Stimulated activated naive CD8-positive, alpha-beta T cell treated with anti-CD3 and anti-CD28 coated beads, Interleukin-15, Interleukin-2, amounts not matched to agents 100 U/mL and 50 U/mL, for 24 hours (primary cell): ENCODE results near the gene PTPRS.
A peak's percentile ranks its signal among the peaks of the same experiment; 100 is the strongest.
"Not testable (repeated sequence)": the region's sequence is repeated elsewhere in the genome, so short reads cannot be mapped to it uniquely, and the experiment has no call there.

Experiments used
- ATAC-seq: fragments of 150-1000 bp; cut with Tn5 transposase; one replicate; pipeline ENCODE4 v1.10.0; 2021
- DNase-seq: peaks from one replicate; pipeline ENCODE4 v3.0.0; 2021

PTPRS gene

GRCh38 chr19:5333581-5334365, 6.8 kb downstream of the PTPRS start:
- DNase-seq (no peak), ATAC-seq (no peak)

- no peak for ATAC-seq
- DNase-seq: no peak
These were observed 8.1 kb downstream of the PTPRS start for GRCh38 chr19:5332501-5332900.

- ATAC-seq (no peak), DNase-seq (no peak)
These were observed 8.8 kb downstream of the PTPRS start for GRCh38 chr19:5331790-5332189.

GRCh38 chr19:5330307-5330720, 10.3 kb downstream of the PTPRS start:
- no peak for ATAC-seq
- DNase-seq: no peak

GRCh38 chr19:5329141-5329540, 11.5 kb downstream of the PTPRS start:
- ATAC-seq (no peak), DNase-seq (no peak)

GRCh38 chr19:5328407-5328806, 12.2 kb downstream of the PTPRS start:
- not testable (repeated sequence) for ATAC-seq, DNase-seq

GRCh38 chr19:5326986-5327623, 13.5 kb downstream of the PTPRS start:
- no peak for DNase-seq
- ATAC-seq: no peak

GRCh38 chr19:5326545-5326944, 14.1 kb downstream of the PTPRS start:
- DNase-seq (no peak), ATAC-seq (no peak)

- DNase-seq: no peak
- ATAC-seq: no peak
These were observed 15.7 kb downstream of the PTPRS start for GRCh38 chr19:5324947-5325346.

GRCh38 chr19:5323475-5323811, 17.2 kb downstream of the PTPRS start:
- no peak for ATAC-seq
- DNase-seq: no peak

GRCh38 chr19:5321851-5322681, 18.5 kb downstream of the PTPRS start:
- peak; percentile 71 for ATAC-seq

GRCh38 chr19:5321066-5321642, 19.5 kb downstream of the PTPRS start:
- no peak for ATAC-seq
- DNase-seq: no peak

More at GRCh38 chr19:5321851-5322681, 18.5 kb downstream of the PTPRS start:
- peak; percentile 52 for DNase-seq

- ATAC-seq: no peak
- DNase-seq: no peak
These were observed 21.1 kb downstream of the PTPRS start for GRCh38 chr19:5319516-5319915.

- DNase-seq (no peak), ATAC-seq (no peak)
These were observed 22.3 kb downstream of the PTPRS start for GRCh38 chr19:5318306-5318705.

GRCh38 chr19:5317321-5317720, 23.3 kb downstream of the PTPRS start:
- ATAC-seq (no peak), DNase-seq (no peak)

GRCh38 chr19:5316138-5316537, 24.5 kb downstream of the PTPRS start:
- no peak for DNase-seq
- no peak for ATAC-seq

GRCh38 chr19:5314907-5315298, 25.7 kb downstream of the PTPRS start:
- DNase-seq (no peak), ATAC-seq (no peak)

- no peak for DNase-seq
- peak; percentile 78 for ATAC-seq
These were observed 26.4 kb downstream of the PTPRS start for GRCh38 chr19:5314012-5314906.

GRCh38 chr19:5313307-5313706, 27.3 kb downstream of the PTPRS start:
- DNase-seq (peak; percentile 34), ATAC-seq (peak; percentile 14)

GRCh38 chr19:5312058-5312457, 28.6 kb downstream of the PTPRS start:
- ATAC-seq (no peak), DNase-seq (no peak)

- ATAC-seq (no peak), DNase-seq (no peak)
These were observed 31.0 kb downstream of the PTPRS start for GRCh38 chr19:5309438-5310204.
